Measurements from ENCODE around the gene ITGB3.

ITGB3 gene

DNA sequence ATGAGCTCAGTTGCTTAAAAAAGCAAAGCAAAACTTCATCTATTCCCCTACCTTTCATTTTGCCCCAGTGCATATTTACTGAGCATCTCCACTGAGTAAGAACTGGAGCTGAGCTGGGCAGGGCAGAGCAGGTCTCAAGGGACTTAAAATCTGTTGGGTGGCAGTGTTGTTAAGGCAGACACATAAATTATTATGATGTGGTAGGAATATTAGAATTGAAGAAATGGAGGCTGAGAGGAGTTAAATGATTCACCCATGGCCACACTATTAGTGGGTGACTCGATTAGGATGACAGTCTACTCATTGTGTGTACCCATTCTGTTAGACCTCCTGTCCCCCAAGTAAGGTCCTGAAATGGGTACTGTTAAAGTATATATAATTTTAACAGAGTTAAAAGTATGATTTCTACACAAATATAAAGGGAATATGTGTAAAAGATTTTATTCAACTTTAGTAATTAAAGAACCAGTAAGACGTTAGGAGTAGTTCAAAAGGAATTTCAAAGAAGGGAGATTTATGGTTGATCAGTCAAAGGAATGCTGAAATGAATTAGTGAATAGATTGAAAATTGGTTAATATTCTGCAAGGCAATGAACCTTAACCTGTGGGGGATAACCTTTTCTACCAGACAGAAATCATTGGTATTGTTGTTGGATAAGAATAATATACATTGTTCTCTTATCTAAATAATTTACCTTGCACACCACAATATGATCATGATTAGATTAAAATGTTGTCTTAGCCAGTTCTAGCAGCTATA lies 17.5 kb downstream of the ITGB3 start:
- TF ChIP-seq FOXP2 (optimal IDR thresholded peaks at IDR 0.05; ENCODE audit: borderline replicate concordance, extremely low read depth, extremely low read length, insufficient read depth) (no peak), TAF1 (IDR thresholded peaks at IDR 0.05; ENCODE audit: borderline replicate concordance, insufficient read depth, low read length) (no peak), POLR2AphosphoS5 (IDR thresholded peaks at IDR 0.05; ENCODE audit: low read depth, low read length) (no peak), SIN3A (IDR thresholded peaks at IDR 0.05; ENCODE audit: borderline replicate concordance, insufficient read depth, low read length) (no peak)
- TF ChIP-seq, protein P1, sequence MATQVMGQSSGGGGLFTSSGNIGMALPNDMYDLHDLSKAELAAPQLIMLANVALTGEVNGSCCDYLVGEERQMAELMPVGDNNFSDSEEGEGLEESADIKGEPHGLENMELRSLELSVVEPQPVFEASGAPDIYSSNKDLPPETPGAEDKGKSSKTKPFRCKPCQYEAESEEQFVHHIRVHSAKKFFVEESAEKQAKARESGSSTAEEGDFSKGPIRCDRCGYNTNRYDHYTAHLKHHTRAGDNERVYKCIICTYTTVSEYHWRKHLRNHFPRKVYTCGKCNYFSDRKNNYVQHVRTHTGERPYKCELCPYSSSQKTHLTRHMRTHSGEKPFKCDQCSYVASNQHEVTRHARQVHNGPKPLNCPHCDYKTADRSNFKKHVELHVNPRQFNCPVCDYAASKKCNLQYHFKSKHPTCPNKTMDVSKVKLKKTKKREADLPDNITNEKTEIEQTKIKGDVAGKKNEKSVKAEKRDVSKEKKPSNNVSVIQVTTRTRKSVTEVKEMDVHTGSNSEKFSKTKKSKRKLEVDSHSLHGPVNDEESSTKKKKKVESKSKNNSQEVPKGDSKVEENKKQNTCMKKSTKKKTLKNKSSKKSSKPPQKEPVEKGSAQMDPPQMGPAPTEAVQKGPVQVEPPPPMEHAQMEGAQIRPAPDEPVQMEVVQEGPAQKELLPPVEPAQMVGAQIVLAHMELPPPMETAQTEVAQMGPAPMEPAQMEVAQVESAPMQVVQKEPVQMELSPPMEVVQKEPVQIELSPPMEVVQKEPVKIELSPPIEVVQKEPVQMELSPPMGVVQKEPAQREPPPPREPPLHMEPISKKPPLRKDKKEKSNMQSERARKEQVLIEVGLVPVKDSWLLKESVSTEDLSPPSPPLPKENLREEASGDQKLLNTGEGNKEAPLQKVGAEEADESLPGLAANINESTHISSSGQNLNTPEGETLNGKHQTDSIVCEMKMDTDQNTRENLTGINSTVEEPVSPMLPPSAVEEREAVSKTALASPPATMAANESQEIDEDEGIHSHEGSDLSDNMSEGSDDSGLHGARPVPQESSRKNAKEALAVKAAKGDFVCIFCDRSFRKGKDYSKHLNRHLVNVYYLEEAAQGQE (IDR thresholded peaks at IDR 0.05; ENCODE audit: insufficient read depth in 1 of 2, low read depth in 2 of 2, low read length in 2 of 2), result no peak

GRCh38 chr17:47272491-47272890 lies 18.9 kb downstream of the ITGB3 start:
- no peak for TF ChIP-seq SIN3A (IDR thresholded peaks at IDR 0.05; ENCODE audit: borderline replicate concordance, insufficient read depth, low read length)
- no peak for TF ChIP-seq POLR2AphosphoS5 (IDR thresholded peaks at IDR 0.05; ENCODE audit: low read depth, low read length)
- TF ChIP-seq, protein P1 (IDR thresholded peaks at IDR 0.05; ENCODE audit: insufficient read depth in 1 of 2, low read depth in 2 of 2, low read length in 2 of 2), result no peak
- TF ChIP-seq FOXP2 (optimal IDR thresholded peaks at IDR 0.05; ENCODE audit: borderline replicate concordance, extremely low read depth, extremely low read length, insufficient read depth), result no peak
- no peak for TF ChIP-seq TAF1 (IDR thresholded peaks at IDR 0.05; ENCODE audit: borderline replicate concordance, insufficient read depth, low read length)

GRCh38 chr17:47273245-47273644 lies 19.6 kb downstream of the ITGB3 start:
- TF ChIP-seq SIN3A (IDR thresholded peaks at IDR 0.05; ENCODE audit: borderline replicate concordance, insufficient read depth, low read length), result no peak
- TF ChIP-seq TAF1 (IDR thresholded peaks at IDR 0.05; ENCODE audit: borderline replicate concordance, insufficient read depth, low read length), result no peak
- TF ChIP-seq FOXP2 (optimal IDR thresholded peaks at IDR 0.05; ENCODE audit: borderline replicate concordance, extremely low read depth, extremely low read length, insufficient read depth), result no peak
- no peak for TF ChIP-seq POLR2AphosphoS5 (IDR thresholded peaks at IDR 0.05; ENCODE audit: low read depth, low read length)
- TF ChIP-seq, protein P1 (IDR thresholded peaks at IDR 0.05; ENCODE audit: insufficient read depth in 1 of 2, low read depth in 2 of 2, low read length in 2 of 2), result no peak

DNA sequence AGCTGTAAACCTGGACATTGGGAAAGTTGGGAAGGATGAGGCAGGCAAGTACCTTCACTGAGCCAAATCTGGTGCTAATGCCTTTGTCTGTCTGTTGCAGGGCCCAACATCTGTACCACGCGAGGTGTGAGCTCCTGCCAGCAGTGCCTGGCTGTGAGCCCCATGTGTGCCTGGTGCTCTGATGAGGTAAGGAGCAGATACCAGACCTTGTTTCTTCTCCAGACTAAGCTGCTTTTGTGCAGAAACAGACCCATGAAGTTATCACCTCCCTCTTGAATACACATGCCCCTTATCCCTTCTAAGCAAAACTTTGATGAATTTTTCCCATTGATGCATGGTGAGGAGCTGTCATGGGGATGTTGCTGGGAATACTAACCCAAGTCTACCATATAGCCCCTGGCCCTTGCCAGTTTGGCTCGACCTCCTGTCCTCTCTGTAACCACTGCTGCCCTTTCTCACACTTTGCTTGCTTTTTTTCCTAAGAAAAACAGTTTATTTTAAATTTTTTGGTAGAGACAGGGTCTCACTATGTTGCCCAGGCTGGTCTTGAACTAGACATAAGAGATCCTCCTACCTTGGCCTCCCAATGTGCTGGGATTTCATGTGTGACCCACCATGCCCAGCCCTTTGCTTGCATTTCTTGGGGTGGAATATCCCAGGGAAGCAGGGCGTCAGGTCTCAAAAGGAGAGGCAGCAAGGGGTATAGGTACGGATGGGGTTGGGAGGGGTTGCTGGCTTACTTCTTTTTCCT lies 20.9 kb downstream of the ITGB3 start:
- TF ChIP-seq, protein P1 (IDR thresholded peaks at IDR 0.05; ENCODE audit: insufficient read depth in 1 of 2, low read depth in 2 of 2, low read length in 2 of 2), result no peak
- TF ChIP-seq FOXP2 (optimal IDR thresholded peaks at IDR 0.05; ENCODE audit: borderline replicate concordance, extremely low read depth, extremely low read length, insufficient read depth) (no peak), TAF1 (IDR thresholded peaks at IDR 0.05; ENCODE audit: borderline replicate concordance, insufficient read depth, low read length) (no peak), SIN3A (IDR thresholded peaks at IDR 0.05; ENCODE audit: borderline replicate concordance, insufficient read depth, low read length) (no peak), POLR2AphosphoS5 (IDR thresholded peaks at IDR 0.05; ENCODE audit: low read depth, low read length) (no peak)
